HG02623 (cell line): ENCODE measurements around the gene NIFK.
"Not testable (repeated sequence)": the region's sequence is repeated elsewhere in the genome, so short reads cannot be mapped to it uniquely, and the experiment has no call there.

Experiments
- ATAC-seq: cut with Tn5 transposase; IDR thresholded peaks from one replicate; pipeline ENCODE4 v1.9.1; 2021; ENCODE audit warnings: moderate library complexity; ENCODE audit not compliant: unreplicated experiment

Gene NIFK

DNA sequence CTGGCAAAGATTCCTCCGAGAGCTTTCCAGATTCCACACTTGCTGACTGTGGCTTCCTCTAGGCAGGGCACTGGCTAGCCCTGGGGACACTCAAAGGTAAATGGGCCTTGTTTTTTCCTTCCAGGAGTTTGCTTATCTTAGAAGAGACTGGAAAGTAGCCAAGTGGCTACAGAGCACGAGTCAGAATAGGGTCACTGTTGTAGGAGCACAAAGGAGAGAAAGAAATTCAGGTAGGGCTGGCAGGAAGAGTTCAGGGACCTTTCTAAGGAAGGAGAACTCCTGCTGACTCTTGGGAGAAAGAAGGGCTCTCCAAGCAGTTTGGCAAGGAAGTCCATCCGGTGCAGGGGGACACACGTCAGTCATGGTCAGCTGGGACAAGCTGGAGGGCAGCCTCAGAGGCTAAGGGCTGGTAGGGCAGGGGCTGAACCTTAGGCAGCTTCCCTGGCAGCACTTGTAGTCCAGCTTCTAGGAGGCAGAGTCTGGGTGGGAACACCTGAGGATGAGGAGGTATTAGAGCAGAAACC is 39.5 kb downstream of the NIFK start:
- ATAC-seq: no peak

- no peak for ATAC-seq
Observed at GRCh38 chr2:121696410-121696930, 40.2 kb downstream of the NIFK start.

GRCh38 chr2:121695171-121695451 is 41.6 kb downstream of the NIFK start:
- ATAC-seq: no peak

DNA sequence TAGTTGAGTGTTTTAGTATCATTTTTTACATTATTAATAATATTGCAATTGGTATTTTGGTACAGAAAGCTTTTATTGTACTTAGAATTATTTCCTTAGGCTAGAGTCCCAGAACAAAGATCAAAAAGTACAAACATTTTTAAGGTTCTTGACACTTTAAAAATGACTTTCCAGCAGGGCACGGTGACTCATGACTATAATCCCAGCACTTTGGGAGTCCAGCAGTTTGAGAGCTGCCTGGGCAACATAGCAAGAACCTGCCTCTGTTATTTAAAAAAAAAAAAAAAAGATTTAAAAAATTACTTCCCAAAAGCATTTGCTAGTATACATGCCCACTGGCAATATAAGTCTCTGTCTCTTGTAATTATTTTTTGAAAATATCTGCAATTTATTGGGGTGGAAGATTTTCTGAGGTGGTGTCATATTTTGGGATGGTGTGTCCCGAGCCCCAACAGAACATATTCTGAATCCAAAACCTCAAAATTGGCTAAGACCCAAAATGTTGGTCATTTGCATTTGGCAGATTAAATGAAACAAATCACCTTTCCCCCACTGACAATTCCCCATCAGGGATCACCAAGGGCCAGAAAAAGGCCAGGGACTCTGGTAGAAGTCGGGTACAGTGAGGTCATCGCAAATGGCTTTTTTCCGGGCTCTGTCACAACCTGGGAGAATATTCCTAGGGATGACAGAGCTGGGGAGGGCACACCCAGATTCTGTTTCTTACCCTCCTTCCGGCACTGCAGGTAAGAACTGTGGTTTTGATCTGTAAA is 42.1 kb downstream of the NIFK start:
- no peak for ATAC-seq

DNA sequence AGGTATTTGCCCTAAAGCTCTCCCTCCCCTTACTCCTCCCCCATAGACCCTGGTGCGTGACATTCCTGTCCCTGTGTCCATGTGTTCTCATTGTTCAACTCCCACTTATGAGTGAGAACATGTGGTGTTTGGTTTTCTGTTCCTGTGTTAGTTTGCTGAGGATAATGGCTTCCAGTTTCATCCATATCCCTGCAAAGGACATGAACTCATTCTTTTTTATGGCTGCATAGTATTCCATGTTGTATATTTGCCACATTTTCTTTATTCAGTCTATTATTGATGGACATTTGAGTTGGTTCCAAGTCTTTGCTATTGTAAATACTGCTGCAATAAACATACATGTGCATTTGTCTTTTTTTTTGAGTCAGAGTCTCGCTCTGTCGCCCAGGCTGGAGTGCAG is 46.1 kb downstream of the NIFK start:
- ATAC-seq: not testable (repeated sequence)

GRCh38 chr2:121690095-121690494 is 46.6 kb downstream of the NIFK start:
- ATAC-seq: no peak

GRCh38 chr2:121689356-121689755 is 47.3 kb downstream of the NIFK start:
- ATAC-seq: no peak

DNA sequence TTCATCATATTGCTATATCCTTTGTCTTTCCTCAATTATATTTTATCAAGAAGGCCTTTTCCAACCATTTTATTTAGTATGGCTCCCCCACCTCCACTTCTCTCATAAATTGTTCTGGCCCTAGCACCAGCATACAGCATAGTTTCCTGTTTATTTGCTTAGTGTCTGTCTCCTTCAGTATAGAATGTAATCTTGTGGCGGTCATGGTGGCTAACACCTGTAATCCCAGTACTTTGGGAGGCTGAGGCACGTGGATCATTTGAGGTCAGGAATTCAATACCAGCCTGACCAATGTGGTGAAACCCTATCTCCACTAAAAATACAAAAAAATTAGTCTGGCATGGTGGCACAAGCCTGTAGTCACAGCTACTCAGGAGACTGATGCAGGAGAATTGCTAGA is 47.9 kb downstream of the NIFK start:
- no peak for ATAC-seq

GRCh38 chr2:121686902-121687301 is 49.8 kb downstream of the NIFK start:
- ATAC-seq: no peak

GRCh38 chr2:121686218-121686617 is 50.5 kb downstream of the NIFK start:
- no peak for ATAC-seq

GRCh38 chr2:121682396-121683298 is 54.0 kb downstream of the NIFK start:
- ATAC-seq: no peak

DNA sequence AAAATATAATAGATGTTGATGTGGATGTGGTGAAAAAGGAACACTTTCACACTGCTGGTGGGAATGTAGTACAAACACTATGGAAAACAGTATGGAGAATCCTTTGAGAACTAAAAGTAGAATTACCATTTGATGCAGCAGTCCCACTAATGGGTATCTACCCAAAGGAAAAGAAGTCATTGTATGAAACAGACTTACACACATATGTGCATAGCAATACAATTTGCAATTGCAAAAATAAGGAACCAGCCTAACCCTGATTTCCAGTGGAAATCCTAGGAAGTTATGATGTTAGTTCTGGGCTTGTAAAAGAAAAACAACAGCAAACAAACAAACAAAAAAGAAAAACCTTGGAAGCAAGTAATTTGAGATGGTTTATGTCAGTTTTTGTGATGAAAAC is 58.8 kb downstream of the NIFK start:
- no peak for ATAC-seq
